EH (cell line): ENCODE measurements around the gene MYH6.
"Not testable (repeated sequence)": the region's sequence is repeated elsewhere in the genome, so short reads cannot be mapped to it uniquely, and the experiment has no call there.

Source experiments
- DNase-seq: peaks from one replicate; pipeline ENCODE4 v3.0.0-alpha.2; 2015; ENCODE audit warnings: low read depth

The MYH6 gene

GRCh38 chr14:23414254-23414653, 6.2 kb upstream of the MYH6 start:
- no peak for DNase-seq

- DNase-seq = no peak
Observed at GRCh38 chr14:23413681-23414080, 5.6 kb upstream of the MYH6 start.

- no peak for DNase-seq
Observed at GRCh38 chr14:23411563-23412525, 3.8 kb upstream of the MYH6 start.

GRCh38 chr14:23409966-23410635, 2.0 kb upstream of the MYH6 start:
- DNase-seq = no peak

GRCh38 chr14:23409475-23409874, 1.4 kb upstream of the MYH6 start:
- no peak for DNase-seq

GRCh38 chr14:23408307-23408630, 196 bp upstream of the MYH6 start:
- DNase-seq = no peak

- DNase-seq = no peak
Observed at GRCh38 chr14:23406725-23407355, 1.2 kb downstream of the MYH6 start.

- no peak for DNase-seq
Observed at GRCh38 chr14:23406244-23406643, 1.8 kb downstream of the MYH6 start.

GRCh38 chr14:23405516-23406025, 2.5 kb downstream of the MYH6 start:
- no peak for DNase-seq

- DNase-seq = no peak
Observed at GRCh38 chr14:23405096-23405495, 3.0 kb downstream of the MYH6 start.

GRCh38 chr14:23404331-23404900, 3.7 kb downstream of the MYH6 start:
- no peak for DNase-seq

GRCh38 chr14:23403908-23404307, 4.2 kb downstream of the MYH6 start:
- no peak for DNase-seq

- no peak for DNase-seq
Observed at GRCh38 chr14:23403139-23403438, 5.0 kb downstream of the MYH6 start.

- DNase-seq = no peak
Observed at GRCh38 chr14:23402296-23403138, 5.6 kb downstream of the MYH6 start.

- DNase-seq = no peak
Observed at GRCh38 chr14:23401291-23401690, 6.8 kb downstream of the MYH6 start.

GRCh38 chr14:23400496-23401149, 7.5 kb downstream of the MYH6 start:
- DNase-seq = not testable (repeated sequence)

- DNase-seq = no peak
Observed at GRCh38 chr14:23399591-23399990, 8.5 kb downstream of the MYH6 start.

- DNase-seq = no peak
Observed at GRCh38 chr14:23399136-23399535, 8.9 kb downstream of the MYH6 start.

- DNase-seq = no peak
Observed at GRCh38 chr14:23398348-23398747, 9.7 kb downstream of the MYH6 start.

- DNase-seq = no peak
Observed at GRCh38 chr14:23396781-23397407, 11.2 kb downstream of the MYH6 start.

GRCh38 chr14:23396126-23396525, 11.9 kb downstream of the MYH6 start:
- DNase-seq = no peak
